ENCODE results near the gene PRKCQ. TPM values are rescaled to one million over a fixed set of nuclear protein-coding genes. Genes with fewer than 3 reads are reported as not detected.
"Not testable (repeated sequence)": the region's sequence is repeated elsewhere in the genome, so short reads cannot be mapped to it uniquely, and the experiment has no call there.

PRKCQ gene
- total RNA-seq, 1 experiment from 2014 or later = 0.10 TPM

DNA sequence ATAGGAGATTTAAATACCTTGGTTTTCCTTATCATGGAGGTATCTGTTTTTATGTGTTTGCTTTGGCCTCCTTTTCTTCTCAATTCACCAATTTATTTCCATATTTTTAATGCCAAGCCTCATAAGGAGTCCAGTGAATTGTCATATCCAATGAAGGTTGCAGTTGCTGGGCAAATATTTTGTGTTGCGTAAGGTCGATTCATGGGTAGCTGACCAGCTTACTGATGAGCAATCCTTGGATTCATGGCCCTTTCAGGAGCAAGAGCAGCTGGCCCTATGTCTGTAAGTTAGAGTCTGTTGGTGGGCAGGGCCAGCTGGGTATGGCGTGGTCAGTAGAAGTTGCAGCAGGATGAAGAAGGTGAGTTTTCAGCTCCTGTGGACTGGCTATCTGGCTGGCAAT, 194.4 kb downstream of the PRKCQ start:
- peak; percentile 18 for DNase-seq (ENCODE audit: low read depth)

GRCh38 chr10:6384847-6385246, 195.2 kb downstream of the PRKCQ start:
- no peak for DNase-seq (ENCODE audit: low read depth)

DNA sequence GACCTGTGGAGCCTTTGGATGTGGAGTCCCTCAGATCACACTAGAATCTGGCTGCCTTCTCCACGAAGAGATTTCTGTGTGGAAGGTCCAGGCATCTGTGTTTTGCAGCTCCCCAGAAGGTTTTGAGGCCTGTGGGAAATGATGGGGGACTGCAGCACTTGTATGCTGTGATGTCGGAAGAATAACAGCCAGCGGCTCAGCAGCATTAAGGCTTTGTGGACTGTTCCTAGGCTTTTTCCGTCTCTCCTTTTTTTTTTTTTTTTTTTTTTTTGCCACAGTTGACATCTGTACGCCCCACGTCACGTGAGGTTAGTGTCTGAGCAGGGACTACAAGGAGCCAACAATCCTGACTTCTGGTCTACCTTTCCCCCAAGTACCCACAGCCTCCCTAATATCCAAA, 196.0 kb downstream of the PRKCQ start:
- DNase-seq (ENCODE audit: low read depth) = no peak

DNA sequence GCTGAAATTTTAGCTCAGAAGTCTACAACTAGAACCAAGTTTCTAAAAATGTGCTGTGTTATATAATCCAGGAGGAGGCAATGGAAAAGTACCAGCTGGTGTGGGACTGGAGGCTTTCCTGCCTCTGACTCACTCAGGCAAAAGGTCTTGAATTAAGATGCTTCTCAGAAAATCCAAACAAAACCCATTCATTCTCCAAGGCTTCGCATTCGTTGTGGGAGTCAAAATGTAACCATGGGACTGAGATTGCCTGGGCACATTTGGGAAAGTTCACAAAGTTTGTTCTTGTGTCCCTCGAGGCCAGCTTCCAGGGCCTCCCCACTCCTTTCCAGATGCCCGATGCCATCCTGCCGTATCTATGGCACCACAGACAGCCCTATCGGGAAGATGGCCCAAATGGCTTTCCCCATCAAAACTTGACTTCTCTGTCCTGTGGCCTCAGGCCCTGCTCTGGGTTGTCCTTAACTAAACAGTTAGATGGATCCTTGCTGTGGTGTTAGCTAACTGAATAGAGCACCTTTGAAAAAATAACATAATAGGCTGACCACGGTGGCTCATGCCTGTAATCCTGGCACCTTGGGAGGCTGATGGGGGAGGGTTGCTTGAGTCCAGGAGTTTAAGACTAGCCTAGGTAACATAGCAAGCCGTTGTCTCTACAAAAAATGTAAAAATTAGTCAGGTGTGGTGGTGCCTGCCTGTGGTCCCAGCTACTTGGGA, 196.8 kb downstream of the PRKCQ start:
- peak; percentile 79 for DNase-seq (ENCODE audit: low read depth)

DNA sequence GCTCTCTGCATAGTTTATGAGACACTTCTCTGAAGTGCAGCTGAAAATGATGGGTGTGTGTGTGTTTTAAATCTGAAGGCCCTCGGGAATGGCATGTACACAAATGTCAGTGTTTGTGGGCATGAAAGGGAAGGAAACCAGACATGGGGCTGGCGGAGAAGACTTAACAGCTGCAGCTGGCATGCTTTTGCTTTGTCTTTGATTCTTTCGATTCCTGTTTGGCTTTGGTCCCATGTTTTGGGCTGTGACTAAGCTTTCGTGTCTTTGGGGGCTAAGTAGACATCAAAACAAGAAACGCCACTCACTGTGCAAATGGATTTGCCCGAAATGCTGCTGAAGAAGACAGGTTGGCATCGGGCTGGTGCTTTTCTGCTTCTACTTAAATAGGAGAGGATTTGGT, 198.0 kb downstream of the PRKCQ start:
- peak; percentile 80 for DNase-seq (ENCODE audit: low read depth)

DNA sequence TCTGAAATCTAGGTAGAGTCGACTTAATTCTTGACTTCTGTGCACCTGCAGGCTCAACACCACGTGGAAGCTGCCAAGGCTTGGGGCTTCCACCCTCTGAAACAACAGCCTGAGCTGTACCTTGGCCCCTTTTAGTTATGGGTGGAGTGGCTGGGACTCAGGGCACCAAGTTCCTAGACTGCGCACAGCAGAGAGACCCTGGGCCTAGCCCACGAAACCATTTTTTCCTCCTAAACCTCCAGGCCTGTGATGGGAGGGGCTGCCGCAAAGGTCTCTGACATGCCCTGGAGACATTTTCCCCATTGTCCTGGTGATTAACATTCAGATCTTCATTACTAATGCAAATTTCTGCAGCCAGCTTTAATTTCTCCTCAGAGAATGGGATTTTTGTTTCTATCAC, 199.6 kb downstream of the PRKCQ start:
- not testable (repeated sequence) for DNase-seq (ENCODE audit: low read depth)

GRCh38 chr10:6379015-6379776, 200.9 kb downstream of the PRKCQ start:
- DNase-seq (ENCODE audit: low read depth) = no peak

Data from M059J (cell line).